ENCODE data around the gene C1orf174.

Gene C1orf174

GRCh38 chr1:3868464-3869006 lies 31.5 kb downstream of the C1orf174 start:
- Histone ChIP-seq H3K4me1 (ENCODE audit: low read length) (no peaks in the 10 kb centered on the region), H3K4me2 (ENCODE audit: low read length) (no peak overlapping the region), H3K27me3 (ENCODE audit: low read depth, low read length) (no peaks in the 10 kb centered on the region), H2AFZ (ENCODE audit: low read depth, low read length) (no peak overlapping the region), H3K36me3 (replicated peaks; ENCODE audit: low read depth, low read length) (peaks cover 3% of the 10 kb centered on the region), H3K9ac (ENCODE audit: low read length) (no peak overlapping the region), H3K27ac (ENCODE audit: low read length) (no peak overlapping the region), H3K79me2 (ENCODE audit: low read length) (no peaks in the 10 kb centered on the region), H3K4me3 (ENCODE audit: low read length) (no peak overlapping the region), H4K20me1 (ENCODE audit: insufficient read depth, low read length) (no peaks in the 10 kb centered on the region), H3K9me3 (ENCODE audit: insufficient read depth, low read length) (no peaks in the 10 kb centered on the region)
- TF ChIP-seq EZH2phosphoT487 (IDR thresholded peaks at IDR 0.05; ENCODE audit: low read depth) (no peak), CTCF (IDR thresholded peaks at IDR 0.05; ENCODE audit: low read depth, low read length) (no peak)

GRCh38 chr1:3865606-3866160 lies 34.4 kb downstream of the C1orf174 start:
- Histone ChIP-seq H3K4me2 (ENCODE audit: low read length) (no peak overlapping the region), H3K79me2 (ENCODE audit: low read length) (no peaks in the 10 kb centered on the region), H3K4me3 (ENCODE audit: low read length) (no peak overlapping the region), H2AFZ (ENCODE audit: low read depth, low read length) (no peak overlapping the region), H4K20me1 (ENCODE audit: insufficient read depth, low read length) (no peaks in the 10 kb centered on the region), H3K9me3 (ENCODE audit: insufficient read depth, low read length) (no peaks in the 10 kb centered on the region), H3K27ac (ENCODE audit: low read length) (no peak overlapping the region), H3K4me1 (ENCODE audit: low read length) (no peaks in the 10 kb centered on the region), H3K9ac (ENCODE audit: low read length) (no peak overlapping the region), H3K27me3 (ENCODE audit: low read depth, low read length) (no peaks in the 10 kb centered on the region), H3K36me3 (replicated peaks; ENCODE audit: low read depth, low read length) (peaks cover 3% of the 10 kb centered on the region)
- TF ChIP-seq EZH2phosphoT487 (IDR thresholded peaks at IDR 0.05; ENCODE audit: low read depth) = no peak
- TF ChIP-seq CTCF (IDR thresholded peaks at IDR 0.05; ENCODE audit: low read depth, low read length) = no peak

GRCh38 chr1:3864884-3865283 lies 35.2 kb downstream of the C1orf174 start:
- no peak overlapping the region for H3K4me3 ChIP-seq (ENCODE audit: low read length)
- no peaks in the 10 kb centered on the region for H3K27me3 ChIP-seq (ENCODE audit: low read depth, low read length)
- no peak overlapping the region for H3K4me2 ChIP-seq (ENCODE audit: low read length)
- no peaks in the 10 kb centered on the region for H4K20me1 ChIP-seq (ENCODE audit: insufficient read depth, low read length)
- H3K79me2 ChIP-seq (ENCODE audit: low read length) = no peaks in the 10 kb centered on the region
- H3K27ac ChIP-seq (ENCODE audit: low read length) = no peak overlapping the region
- no peaks in the 10 kb centered on the region for H3K4me1 ChIP-seq (ENCODE audit: low read length)
- no peak overlapping the region for H3K9ac ChIP-seq (ENCODE audit: low read length)
- H3K36me3 ChIP-seq (replicated peaks; ENCODE audit: low read depth, low read length) = peaks cover 3% of the 10 kb centered on the region
- H3K9me3 ChIP-seq (ENCODE audit: insufficient read depth, low read length) = no peaks in the 10 kb centered on the region
- H2AFZ ChIP-seq (ENCODE audit: low read depth, low read length) = no peak overlapping the region
- TF ChIP-seq CTCF (IDR thresholded peaks at IDR 0.05; ENCODE audit: low read depth, low read length) (no peak), EZH2phosphoT487 (IDR thresholded peaks at IDR 0.05; ENCODE audit: low read depth) (no peak)

GRCh38 chr1:3863231-3863935 lies 36.7 kb downstream of the C1orf174 start:
- Histone ChIP-seq H3K9me3 (ENCODE audit: insufficient read depth, low read length) (no peaks in the 10 kb centered on the region), H3K36me3 (replicated peaks; ENCODE audit: low read depth, low read length) (peaks cover 1% of the 10 kb centered on the region), H3K9ac (ENCODE audit: low read length) (no peak overlapping the region), H3K4me2 (ENCODE audit: low read length) (no peak overlapping the region), H3K27me3 (ENCODE audit: low read depth, low read length) (no peaks in the 10 kb centered on the region), H3K4me1 (ENCODE audit: low read length) (peaks cover 2% of the 10 kb centered on the region), H3K4me3 (ENCODE audit: low read length) (no peak overlapping the region), H2AFZ (ENCODE audit: low read depth, low read length) (no peak overlapping the region), H4K20me1 (ENCODE audit: insufficient read depth, low read length) (no peaks in the 10 kb centered on the region), H3K79me2 (ENCODE audit: low read length) (peaks cover 14% of the 10 kb centered on the region), H3K27ac (ENCODE audit: low read length) (no peak overlapping the region)
- TF ChIP-seq CTCF (IDR thresholded peaks at IDR 0.05; ENCODE audit: low read depth, low read length) (no peak), EZH2phosphoT487 (IDR thresholded peaks at IDR 0.05; ENCODE audit: low read depth) (no peak)
